TTC549 (cell line): ENCODE results near the gene ZNF414.

Source experiments
- FAIRE-seq: peaks from 2 replicates; lab custom pipeline; 2012; peaks lifted over from hg19 to GRCh38; lab: Jason Lieb, UNC

ZNF414 gene

GRCh38 chr19:8489561-8490394 lies 24.2 kb downstream of the ZNF414 start:
- FAIRE-seq, result no peak

DNA sequence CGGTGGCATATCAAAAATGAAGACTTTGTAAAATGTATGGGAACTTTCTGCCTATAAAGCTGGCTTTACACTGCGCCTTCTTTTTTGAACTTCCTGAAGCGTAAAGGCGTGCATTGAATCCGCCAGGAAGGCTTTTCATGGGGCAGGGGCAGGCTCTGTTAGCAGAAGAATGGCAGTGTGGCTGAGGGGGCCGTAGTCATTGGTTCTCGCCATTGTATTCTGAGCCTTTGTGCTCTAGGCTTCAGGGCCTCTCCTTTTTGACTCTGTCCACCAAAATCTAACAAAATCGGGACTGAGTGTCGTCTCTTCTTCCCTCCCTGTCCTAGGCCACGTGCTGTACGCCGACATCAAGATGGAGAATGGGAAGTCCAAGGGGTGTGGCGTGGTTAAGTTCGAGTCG lies 25.6 kb downstream of the ZNF414 start:
- FAIRE-seq, result no peak

- FAIRE-seq, result no peak
These were observed 26.7 kb downstream of the ZNF414 start for GRCh38 chr19:8487137-8487851.

- no peak for FAIRE-seq
These were observed 27.3 kb downstream of the ZNF414 start for GRCh38 chr19:8486661-8487136.

DNA sequence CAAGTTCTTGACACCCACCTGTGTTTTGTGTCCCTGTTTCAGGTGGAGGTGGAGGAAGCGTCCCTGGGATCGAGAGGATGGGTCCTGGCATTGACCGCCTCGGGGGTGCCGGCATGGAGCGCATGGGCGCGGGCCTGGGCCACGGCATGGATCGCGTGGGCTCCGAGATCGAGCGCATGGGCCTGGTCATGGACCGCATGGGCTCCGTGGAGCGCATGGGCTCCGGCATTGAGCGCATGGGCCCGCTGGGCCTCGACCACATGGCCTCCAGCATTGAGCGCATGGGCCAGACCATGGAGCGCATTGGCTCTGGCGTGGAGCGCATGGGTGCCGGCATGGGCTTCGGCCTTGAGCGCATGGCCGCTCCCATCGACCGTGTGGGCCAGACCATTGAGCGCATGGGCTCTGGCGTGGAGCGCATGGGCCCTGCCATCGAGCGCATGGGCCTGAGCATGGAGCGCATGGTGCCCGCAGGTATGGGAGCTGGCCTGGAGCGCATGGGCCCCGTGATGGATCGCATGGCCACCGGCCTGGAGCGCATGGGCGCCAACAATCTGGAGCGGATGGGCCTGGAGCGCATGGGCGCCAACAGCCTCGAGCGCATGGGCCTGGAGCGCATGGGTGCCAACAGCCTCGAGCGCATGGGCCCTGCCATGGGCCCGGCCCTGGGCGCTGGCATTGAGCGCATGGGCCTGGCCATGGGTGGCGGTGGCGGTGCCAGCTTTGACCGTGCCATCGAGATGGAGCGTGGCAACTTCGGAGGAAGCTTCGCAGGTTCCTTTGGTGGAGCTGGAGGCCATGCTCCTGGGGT lies 28.2 kb downstream of the ZNF414 start:
- no peak for FAIRE-seq

- no peak for FAIRE-seq
These were observed 29.6 kb downstream of the ZNF414 start for GRCh38 chr19:8484331-8484894.

- no peak for FAIRE-seq
These were observed 30.8 kb downstream of the ZNF414 start for GRCh38 chr19:8483165-8483564.

DNA sequence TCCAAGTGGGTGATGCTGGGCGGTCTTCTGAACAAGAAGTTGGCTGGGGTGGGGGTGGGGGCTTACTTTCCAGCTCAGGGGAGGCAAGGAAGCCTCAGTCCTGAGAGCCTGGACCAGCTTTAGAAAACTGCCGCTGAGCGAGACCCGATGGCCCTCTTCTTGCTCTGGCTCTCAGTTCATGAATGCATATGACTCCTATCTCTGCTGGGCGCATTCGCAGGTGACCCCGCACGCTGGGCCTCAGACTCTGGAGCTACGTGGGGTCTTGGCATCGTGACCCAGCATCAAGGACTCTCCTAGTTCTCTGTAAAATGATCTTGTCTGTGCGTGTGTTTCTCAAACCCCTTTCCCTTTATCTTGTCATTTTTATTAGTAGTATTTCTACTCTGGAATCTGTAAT lies 31.3 kb downstream of the ZNF414 start:
- no peak for FAIRE-seq

GRCh38 chr19:8481616-8482015 lies 32.4 kb downstream of the ZNF414 start:
- FAIRE-seq, result no peak

- no peak for FAIRE-seq
These were observed 32.8 kb downstream of the ZNF414 start for GRCh38 chr19:8481201-8481600.

DNA sequence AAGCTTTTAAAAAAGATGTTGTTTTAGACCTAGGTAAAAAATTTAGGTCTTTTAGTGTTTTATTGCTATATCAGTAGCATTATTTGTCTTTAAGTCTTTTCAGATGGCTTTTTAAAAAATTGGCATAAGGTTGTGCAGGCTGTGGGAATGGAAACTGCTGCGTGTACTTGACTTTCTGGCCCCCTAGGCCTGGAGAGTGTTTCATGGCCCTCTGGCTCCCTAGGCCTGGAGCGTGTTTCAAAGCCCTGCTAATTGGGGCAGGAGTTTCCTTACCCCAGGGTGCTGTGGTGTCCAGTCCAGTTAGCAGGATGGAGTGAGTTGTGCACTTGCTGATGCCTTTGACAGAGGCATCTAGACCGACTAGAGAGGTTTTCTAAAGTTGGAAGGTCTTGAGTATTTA lies 35.4 kb downstream of the ZNF414 start:
- FAIRE-seq, result no peak

DNA sequence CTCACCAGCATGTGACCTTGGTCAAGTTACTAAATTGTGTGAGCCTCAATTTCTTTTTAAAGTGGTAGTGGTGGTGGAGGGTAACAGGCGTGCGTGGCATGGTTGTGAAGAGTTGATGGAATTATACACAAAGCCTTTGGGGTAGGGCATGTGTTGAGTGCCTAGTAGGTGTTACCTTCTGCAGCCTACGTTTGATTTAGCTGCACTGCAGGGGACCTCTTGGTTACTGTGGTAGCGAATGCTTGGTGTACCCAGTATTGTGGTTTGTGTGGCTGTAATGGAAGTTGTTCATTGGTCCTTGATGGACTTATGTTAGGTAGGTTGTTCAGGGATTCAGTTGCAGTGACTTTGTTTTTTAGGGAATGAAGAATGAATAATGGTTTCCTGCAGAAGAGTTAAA lies 36.1 kb downstream of the ZNF414 start:
- no peak for FAIRE-seq

- no peak for FAIRE-seq
These were observed 37.4 kb downstream of the ZNF414 start for GRCh38 chr19:8476524-8476923.

DNA sequence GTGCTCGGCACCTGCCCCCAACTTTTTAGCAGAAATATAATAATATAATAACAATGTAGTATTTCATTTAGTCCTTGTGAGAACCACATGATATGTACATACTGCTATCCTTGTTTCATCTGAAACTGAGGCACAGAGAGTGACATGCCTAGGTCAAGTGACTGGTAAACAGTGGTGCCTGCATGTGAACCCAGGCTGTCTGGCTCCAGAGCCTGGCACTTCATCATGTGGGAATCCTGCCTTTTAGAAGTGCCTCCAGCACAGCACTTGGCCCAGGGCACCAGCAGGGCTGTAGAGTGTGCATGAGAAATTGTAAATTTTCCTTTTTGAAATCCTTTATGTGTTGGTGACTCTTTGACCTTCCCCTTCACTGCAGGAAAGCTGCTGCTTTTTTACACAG lies 39.0 kb downstream of the ZNF414 start:
- FAIRE-seq, result no peak

DNA sequence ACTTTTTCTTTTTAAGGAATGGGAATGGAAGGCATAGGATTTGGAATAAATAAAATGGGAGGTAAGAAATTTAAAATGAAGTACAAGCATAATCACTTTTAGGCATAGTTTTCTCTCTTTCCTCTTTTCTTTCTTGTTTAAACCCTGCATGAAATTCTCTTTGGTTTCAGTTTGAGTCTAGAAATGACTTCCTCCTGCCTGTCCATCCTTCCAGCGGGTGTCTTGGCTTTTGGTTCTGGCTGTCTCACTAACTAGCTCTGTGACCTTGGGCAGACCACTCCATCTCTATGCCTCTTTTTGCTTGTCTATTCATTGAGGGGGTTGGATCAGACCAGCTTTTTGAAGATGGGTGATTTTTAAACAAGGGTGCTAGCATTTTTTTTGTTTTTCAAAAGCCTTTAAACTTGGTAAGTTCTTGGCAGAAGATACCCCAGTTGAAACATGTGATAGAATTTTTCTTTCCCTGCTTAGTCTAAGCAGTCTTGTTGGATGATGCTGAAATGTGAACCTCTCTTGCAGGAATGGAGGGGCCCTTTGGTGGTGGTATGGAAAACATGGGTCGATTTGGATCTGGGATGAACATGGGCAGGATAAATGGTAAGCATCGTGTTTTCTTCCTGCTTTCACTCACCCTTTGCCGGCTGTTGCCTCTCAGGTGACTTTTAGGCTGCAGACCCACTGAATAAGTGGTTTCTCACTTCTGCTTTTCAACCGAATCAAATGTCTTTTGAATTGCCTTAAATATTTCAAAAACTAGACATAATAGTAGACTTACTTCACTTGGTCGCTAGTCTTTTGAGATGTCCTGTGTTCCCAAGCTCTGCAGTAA lies 40.1 kb downstream of the ZNF414 start:
- no peak for FAIRE-seq

DNA sequence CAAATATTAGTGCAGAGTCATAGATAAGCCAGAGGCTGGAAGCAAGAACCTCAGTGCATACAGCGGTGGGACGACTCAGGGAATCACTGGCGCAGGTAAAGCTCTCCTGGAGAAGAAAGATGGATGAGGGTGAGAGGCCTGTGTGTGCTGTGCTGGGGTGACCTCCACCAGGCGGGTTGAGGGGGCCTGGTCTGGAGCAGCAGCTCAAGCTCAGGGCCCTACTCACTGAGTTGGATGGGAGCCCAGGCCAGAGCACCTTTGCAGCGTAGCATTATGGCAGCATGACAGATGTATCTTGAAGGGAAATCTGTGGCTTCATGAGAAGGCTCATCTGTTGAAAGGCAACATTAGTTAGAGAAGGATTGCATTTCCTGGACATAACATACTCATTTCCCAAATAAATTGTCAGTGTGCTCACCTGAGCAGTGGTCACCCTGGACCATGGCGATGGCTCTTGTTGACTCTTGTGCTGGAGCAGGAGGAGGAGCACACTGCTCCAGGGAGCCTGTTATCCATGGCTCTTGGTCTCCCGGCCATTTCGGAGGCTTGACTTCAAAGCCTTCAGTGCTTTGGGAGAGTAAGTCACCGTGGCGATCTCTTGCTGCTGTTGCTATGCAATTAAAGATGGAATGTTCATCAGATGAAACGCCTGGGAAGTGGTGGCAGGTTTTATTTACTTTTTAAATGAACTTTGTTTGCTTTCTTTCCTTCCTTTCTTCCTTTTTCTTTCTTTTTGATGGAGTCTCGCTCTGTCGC lies 44.2 kb downstream of the ZNF414 start:
- no peak for FAIRE-seq

DNA sequence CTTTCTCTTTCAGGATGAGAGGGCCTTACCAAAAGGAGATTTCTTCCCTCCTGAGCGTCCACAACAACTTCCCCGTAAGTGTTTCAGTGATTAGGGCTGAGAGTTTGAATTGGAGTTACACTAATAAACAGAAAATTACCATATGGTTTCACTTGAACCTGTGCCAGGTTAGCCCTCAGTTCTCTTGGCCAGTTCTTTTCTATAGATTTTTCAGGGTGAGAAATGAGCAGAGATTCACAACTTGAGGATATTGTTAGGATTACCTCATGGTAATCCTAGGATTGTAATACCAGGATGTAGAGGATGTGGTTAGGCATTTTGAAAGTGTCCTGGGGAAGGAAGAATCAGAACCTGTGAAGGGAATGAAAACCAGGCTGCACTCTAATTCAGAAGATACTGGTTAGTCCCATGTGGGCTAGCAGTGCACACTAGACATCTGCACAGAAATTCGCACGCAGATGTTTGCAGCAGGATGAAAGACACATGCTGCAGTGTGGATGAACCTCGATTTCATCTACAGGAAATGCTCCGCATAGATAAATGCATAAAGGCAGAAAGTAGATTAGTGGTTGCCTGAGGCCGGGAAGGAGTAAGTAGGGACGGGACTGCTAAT lies 45.1 kb downstream of the ZNF414 start:
- no peak for FAIRE-seq

DNA sequence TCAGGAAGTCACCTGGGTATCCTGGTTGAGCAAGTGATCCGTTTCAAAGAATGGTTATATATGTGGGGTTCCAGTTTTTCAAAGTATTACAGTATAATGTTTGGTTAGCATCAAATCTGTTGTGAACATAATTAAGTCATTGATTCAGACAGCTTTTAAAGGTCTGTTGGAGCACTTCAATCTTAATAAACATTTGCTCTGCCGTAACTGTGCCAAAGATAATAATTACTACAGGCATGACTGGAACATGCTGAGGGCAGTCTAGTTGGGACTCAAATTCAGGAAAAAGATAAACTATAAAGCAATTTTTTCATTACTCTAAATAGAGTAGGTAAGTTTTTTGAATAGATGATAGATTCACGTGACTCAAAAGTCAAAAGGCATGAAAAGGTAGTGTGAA lies 45.8 kb downstream of the ZNF414 start:
- FAIRE-seq, result no peak

- no peak for FAIRE-seq
These were observed 47.9 kb downstream of the ZNF414 start for GRCh38 chr19:8466018-8466417.

- no peak for FAIRE-seq
These were observed 50.6 kb downstream of the ZNF414 start for GRCh38 chr19:8463365-8463764.
